Measurements from ENCODE around the gene GSTM1.
"Not testable (repeated sequence)": the region's sequence is repeated elsewhere in the genome, so short reads cannot be mapped to it uniquely, and the experiment has no call there.

The GSTM1 gene

DNA sequence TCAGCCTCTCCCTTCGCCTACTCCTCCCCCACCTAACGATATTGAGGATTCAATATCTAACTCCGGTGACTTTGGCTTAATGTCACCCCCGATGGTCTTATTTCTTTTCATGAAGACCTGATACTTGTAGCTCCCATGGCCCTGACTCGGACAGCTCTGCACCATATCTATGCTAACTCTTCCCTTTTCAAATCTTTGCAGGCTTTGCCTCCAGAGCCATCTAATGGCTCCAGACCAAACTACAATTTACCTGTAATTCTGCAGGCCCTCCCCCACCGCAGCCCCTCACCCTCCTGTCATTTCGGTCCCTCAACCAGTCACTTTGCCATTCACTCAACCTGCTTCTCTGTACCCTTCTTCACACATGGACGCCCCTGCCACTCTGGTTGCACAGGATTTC lies 16.6 kb downstream of the GSTM1 start:
- no peak for DNase-seq

DNA sequence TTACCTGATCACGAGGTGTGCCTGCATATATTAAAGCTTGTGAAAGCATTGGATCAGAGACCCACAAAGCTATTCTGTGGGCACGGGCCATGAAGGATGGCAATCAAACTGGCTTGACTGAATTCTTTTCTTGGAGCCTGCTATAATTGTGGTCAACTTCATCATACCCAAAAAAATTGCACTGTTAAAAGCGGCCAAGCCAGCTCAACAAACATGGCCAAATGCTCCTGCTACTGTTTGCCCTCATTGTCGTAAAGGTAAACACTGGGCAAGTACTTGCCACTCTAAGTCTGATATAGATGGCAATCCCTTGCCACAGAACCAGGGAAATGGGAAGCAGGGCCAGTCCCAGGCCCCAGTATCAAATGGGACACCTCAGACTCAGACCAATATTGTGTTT lies 17.8 kb downstream of the GSTM1 start:
- no peak for DNase-seq

DNA sequence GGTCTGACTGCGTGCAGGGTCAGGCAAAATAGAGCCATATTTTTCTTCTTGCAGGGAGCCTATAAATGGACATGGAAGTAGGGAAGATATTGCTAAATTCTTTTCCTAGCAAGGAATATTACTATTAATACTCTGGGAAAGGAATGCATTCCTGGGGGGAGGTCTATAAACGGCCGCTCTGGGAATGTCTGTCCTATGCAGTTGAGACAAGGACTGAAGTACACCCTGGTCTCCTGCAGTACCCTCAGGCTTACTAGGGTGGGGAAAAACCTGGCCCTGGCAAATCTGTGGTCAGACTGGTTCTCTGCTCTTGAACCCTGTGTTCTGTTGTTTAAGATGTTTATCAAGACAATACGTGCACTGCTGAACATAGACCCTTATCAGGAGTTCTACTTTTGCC lies 21.3 kb downstream of the GSTM1 start:
- DNase-seq: not testable (repeated sequence)

DNA sequence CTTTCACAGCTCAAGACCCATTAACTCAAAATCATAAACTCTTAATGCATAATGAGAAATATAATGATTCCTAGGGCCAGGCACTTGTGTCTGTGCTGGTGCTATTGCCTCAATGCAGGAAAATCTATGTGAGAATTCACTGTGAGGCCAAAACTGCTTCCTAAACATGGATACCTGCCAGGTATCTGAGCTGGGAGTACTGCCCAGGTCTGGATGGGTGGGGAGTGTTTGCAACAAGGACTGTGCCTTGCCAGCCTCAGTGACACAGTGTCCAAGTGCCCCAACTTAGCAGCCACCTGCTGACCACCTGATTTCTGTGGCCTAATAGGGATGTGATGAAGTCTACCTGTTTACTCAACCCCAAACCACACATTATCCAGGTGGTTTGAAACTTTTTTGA lies 22.2 kb downstream of the GSTM1 start:
- DNase-seq: not testable (repeated sequence)

DNA sequence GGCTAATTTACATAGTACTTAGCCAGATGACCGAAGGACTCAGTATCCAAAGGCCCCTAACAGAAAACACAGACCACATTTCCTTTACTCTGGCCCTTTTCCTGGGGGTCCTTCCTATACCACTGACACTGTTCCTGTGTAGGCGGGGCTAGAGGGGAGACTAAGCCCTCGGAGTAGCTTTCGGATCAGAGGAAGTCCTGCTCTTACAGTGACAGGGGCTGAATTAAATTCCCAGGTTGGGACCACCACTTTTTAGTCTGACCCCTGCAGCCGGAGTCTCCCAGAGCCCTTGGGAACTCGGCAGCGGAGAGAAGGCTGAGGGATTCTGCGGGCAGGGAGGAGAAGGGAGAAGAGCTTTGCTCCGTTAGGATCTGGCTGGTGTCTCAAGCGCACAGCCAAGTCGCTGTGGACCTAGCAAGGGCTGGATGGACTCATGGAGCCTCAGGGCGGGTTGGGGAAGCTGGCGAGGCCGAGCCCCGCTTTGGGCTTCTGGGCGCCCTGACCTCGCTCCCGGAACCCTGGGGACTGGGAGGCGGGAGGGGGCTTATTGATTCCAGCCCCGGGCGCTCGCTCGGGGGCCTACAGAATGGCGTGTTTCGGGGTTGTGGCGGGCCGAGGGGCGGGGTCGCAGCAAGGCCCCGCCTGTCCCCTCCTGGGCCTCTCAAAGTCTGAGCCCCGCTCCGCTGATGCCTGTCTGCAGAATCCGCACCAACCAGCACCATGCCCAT lies 24.1 kb downstream of the GSTM1 start, which contains the start of gene GSTM5:
GSTM5 (plus strand) TSS at position 659 of the 728 bp plus-strand sequence; CDS start at position 721, 62 bp downstream.
- not testable (repeated sequence) for DNase-seq

DNA sequence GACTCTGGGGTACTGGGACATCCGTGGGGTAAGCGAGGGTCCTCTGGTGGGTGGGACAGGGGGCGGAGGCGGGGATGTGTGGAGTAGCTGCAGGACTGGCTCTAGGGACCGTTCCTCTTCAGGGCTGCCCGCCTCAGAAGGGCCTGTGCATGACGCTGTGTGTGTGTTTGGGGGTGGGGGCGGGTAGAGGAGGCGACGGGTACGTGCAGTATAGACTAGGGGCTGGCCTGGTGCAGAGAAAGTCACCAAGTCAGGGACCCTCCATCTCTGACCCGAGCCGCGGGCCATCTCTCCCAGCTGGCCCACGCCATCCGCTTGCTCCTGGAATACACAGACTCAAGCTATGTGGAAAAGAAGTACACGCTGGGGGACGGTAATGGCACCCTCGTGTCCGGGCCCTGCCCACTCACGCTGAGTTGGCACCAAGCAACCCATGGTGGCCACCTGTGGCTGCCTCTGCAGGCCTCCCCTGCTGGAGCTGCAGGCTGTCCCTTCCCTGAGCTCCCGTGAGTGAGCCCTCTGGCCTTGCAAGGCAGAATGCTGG lies 24.8 kb downstream of the GSTM1 start:
- no peak for DNase-seq

DNA sequence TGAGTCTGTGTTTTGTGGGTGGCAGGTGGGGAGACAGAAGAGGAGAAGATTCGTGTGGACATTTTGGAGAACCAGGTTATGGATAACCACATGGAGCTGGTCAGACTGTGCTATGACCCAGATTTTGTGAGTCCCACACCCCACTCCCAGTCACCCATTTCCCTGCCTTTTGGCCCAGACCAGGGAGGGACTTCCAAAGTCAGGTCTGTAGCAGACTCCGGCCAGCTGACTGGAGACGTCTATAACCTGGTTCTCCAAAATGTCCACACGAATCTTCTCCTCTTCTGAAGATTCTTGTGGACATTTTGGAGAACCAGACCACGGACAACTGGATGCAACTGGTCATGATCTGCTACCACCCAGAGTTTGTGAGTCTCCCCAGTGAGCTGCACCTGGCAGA lies 26.0 kb downstream of the GSTM1 start:
- no peak for DNase-seq

DNA sequence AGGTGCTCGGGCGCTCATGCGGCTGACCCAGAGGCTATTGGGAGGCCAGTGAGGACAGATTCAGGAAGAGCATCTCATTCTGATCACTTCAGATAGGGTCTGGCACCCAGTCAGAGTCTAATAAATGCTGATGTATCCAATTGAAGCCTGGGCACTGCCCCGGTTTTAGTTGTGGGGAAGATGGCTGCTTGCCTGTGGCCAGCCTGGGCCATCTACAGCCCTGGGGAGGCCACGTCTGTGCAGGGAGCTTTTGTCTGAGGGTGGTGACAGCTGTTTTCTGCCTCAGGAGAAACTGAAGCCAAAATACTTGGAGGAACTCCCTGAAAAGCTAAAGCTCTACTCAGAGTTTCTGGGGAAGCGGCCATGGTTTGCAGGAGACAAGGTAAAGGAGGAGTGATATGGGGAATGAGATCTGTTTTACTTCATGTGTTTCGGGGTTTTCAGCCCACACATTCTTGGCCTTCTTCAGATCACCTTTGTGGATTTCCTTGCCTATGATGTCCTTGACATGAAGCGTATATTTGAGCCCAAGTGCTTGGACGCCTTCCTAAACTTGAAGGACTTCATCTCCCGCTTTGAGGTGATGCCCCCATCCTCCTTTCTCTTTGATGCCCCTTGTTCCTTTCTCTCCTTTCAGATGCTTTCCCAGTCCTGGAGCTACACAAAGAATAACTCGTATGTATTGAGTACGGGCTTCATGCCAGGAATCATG lies 27.2 kb downstream of the GSTM1 start:
- DNase-seq: no peak

DNA sequence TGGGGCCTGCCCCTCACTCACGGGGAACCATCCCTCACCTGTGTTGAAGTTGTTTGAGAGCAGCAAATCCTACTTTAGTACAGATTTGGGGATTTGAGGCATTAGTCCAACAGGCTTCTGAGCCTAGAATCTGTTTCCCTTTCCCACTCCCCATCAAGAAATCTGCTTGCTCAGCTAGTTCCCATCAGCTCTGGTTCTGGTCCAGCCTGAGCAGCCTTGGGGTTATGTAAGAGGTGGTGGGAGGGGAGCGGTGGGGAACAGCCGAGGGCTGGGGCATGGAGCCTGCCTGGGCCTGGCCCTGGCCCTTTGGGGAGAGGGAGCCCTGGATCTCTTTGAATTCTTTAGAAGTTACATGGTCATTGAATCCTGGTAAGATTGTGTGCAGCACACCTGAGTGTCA lies 28.5 kb downstream of the GSTM1 start:
- DNase-seq: no peak

DNA sequence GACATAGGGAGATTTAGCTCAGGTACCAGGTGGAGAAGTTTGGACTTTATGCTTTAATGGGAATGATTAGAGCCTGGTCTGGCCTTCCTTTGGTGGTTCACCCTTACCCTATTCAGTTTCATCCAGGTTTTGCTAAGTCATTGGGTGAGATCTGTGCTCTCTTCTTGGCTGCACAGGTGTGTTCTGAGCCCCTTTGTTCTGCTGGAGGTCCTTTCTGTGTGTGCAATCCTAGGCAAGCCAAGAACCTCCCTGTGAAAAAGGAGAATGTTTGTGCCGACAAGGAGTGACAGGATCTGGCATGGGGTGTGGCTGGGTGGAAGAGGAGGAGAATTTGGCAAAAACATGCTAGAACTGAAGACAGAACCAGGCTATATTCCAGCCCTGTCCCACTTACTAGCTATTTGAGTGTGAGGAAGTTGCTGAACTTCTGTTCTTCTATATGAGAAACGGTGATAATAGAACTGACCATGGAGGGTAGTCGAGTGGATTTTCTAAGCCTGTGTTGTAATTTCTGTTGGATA lies 29.0 kb downstream of the GSTM1 start:
- DNase-seq: no peak

DNA sequence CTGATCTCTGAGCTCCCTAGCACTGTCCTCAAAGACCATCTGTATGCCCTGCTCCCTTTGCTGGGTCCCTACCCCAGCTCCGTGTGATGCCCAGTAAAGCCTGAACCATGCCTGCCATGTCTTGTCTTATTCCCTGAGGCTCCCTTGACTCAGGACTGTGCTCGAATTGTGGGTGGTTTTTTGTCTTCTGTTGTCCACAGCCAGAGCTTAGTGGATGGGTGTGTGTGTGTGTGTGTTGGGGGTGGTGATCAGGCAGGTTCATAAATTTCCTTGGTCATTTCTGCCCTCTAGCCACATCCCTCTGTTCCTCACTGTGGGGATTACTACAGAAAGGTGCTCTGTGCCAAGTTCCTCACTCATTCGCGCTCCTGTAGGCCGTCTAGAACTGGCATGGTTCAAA lies 30.1 kb downstream of the GSTM1 start:
- DNase-seq: no peak

DNA sequence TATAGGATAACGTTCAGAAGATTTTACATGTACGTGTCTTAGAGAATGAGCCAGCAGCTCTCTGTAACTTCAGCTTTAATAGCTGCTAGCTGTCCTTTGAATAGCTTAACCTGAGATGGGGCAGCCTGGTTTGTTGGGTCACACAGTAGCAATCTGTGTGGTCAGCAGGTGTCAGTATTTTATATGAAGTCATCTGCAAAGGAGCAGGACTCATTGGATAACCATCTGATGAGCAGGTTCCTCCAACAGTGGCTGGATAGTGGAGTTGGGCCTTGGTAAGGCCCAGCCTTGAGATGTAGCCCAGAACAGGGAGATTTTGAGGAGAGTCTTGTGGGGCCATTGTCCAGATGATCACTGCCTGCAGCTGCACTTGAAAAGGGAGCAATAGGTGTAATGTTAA lies 30.9 kb downstream of the GSTM1 start:
- DNase-seq: no peak

DNA sequence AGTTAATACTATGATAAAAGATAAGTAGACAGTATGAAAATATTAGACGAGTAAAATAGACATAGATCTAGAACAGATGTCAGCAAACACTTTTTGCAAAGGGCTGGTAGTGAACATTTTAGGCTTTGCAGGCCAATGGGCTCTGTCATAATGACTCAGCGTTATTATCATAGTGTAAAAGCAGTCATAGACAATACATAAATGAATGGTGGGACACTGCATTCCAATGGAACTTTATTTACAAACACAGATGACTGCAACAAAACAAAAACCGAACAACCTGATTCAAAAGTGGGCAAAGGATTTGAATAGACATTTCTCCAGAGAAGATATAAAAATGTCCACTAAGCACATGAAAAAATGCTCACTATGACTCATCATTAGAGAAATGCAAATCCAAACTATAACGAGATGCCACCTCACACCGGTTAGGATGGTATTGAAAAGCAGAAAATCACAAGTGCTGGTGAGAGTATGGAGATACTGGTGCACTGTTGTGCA lies 31.8 kb downstream of the GSTM1 start:
- DNase-seq: no peak

DNA sequence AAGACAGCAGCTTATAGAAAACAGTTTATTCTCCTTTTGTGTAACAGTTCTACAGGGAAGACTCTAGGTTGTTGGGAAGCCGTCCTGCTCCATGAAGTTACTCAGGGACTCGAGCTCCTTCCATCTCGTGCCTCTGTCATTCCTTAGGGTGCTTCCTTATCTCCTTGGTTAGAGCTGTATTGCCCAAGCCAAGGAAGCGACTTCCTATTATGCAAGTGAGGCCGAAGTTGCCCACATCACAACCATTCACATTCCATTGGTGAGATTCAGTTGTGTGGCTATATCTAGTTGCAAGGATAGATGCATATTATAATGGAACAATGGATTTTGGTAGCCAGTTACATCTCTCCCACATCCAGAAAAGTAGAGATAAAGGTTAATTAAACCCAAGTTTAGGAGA lies 33.4 kb downstream of the GSTM1 start:
- DNase-seq: no peak

DNA sequence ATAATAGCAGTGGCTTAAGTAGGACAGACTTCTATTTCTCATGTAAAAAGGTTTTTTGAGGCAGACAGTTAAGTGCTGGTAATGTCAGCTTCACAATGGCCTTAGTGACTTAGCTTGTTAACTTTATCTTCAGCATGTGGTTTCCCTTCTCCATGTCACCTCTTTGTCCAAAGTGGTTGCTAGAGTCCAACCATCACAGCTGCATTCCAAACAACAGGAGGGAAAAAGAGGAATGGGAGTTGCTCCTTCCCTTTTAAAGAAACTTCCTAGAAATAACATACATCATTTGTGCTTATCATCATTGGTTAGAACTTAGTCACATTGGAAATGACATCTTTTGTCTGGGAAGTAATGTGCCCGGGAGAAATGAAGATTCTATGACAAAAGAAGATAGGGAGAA lies 34.4 kb downstream of the GSTM1 start:
- DNase-seq: no peak

DNA sequence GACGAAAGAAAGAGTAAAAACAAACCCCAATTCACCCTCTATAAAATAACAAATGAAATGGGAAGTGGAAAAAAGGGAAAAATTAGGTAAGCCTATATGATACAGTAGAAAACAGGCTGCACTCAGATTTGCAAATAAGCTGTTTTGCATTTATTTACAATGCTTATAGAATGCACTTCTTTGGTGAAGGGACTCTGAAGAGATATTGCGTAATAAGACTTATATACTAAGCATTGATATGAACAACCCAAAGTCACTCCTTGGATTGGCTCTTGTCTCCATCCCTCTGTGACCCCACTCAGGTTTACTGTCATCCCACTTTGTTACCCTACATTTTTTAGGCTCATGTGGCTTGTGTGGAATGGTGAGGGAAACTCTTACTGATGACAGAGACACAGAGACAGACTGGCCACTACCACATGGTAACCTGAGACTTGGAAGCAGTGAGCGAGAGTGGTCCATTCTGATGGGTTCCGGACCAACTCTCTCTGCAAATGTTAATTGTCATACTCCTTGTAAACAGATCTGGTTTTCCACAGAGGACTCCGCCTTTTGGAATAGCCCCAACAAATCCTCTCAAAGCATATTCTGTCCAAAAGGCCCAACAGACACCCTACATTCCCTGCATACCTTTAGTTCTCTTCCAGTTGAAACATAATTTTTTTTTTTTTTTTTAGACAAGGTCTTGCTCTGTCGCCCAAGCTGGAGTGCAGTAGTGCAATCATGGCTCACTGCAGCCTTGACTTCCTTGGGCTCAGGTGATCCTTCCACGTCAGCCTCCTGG lies 35.5 kb downstream of the GSTM1 start:
- no peak for DNase-seq

DNA sequence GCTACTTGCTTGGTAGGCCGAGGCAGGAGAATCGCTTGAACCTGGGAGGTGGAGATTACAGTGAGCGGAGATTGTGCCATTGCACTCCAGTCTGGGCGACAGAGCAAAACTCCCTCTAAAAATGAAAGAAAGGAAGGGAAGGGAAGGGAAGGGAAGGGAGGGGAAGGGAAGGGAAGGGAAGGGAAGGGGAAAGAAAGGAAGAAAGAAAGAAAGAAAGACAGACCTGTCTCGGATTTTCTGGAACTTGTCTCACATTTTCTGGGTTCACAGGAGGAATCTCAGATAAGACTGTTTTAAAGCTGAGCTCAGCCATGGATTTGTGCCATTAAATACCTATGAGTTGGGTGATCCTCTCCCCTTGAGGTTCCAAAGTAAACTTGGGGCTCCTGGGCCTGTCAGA lies 37.3 kb downstream of the GSTM1 start:
- DNase-seq: no peak

DNA sequence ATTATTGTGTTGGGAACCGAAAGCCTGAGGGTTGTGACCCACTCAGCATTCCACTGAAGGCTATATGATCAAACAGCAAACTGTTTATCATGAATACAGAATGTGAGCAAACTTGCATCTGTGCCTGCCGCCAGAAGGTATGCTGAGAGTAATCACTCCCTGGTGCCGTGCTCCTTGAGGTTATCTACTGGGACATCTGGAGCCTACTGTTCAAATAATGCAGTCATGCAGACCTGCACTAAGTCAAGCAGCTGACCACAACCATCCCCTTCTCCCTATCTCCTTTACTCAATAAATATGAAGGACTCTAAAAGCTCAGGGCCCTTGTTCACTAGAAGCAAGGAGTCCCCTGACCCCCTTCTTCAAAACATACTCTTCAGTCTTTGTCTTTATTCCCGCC lies 37.9 kb downstream of the GSTM1 start:
- DNase-seq: no peak

DNA sequence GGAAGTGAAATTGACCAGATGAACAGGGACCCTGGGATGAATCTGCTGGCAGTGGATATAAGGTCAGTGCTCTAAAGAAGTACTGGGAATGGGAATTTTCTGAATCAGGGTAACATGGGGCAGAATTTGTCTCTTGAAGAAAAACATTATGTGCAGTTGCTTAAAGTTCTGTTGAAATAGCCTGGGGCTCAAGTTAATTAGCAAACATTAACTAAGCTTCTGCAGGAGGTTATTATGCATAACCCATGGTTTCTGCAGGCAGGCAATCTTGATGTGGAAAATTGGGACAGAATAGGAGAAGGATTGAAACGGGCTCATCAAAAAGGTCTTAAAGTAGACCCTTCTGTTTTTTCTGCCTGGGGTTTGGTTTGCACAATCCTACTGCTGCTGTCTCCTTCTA lies 38.4 kb downstream of the GSTM1 start:
- DNase-seq: no peak

DNA sequence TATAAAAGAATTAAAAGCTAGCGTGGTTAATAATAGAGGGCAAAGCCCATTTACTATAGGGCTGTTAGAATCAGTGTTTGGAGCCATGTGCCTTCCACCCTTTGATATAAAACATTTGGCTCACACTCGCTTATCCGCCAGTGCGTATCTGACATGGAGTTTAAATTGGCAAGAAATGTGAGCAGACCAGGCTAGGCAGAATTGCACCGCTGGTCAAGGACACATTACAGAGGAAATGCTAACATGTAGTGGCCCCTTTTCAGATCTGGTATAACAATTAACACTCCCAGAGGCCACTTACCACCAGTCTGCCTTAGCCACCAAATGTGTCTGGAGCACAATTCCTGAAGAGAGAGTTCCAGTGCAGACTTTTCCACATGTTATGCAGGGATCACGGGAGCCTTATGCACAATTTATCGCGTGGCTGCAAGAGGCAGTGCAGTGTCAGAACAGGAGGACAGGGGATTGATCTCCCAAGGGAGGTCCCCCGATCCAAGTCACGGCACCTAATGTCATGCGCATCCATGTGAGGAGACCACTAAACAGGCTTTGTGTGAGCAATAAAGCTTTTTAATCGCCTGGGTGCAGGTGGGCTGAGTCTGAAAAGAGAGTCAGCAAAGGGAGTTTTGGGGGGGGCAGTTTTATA lies 39.2 kb downstream of the GSTM1 start:
- DNase-seq: no peak

DNA sequence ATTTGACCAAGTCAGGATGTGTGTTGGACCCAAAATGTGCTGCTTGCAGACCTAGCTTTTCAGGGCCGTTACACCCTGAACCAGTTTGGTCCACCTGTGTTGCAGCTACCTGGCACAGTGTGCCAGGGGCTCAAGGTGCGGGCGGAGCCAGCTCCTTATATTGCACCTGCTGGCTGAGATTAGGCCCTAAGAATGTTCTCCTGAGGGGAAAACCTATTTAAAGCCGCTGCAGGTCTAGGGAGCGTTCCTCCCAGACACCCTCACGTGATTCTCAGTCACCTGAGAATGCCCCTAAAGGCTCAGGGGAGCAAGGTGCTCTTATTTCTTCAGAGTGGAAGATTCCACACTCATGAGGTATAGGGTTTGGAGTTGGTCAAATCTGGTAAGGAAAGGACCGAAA lies 41.3 kb downstream of the GSTM1 start:
- no peak for DNase-seq

DNA sequence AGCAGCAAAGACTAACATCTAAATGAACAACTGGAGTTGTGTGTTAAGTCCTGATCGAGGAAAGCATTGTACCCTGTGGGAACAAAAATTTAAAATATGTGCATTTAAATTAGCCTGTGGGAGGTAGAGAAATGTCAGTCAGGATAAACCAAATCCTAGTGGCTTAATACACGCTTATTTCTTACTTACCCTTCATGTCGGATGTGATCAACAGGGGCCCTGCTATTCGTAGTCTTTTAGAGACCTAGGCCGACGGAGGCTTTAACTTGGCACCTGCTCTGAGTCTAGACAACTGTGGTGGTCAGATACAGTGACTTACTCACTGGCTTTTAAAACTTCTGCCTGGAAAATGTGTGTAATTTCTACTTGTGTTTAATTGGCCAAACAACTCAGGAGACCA lies 43.0 kb downstream of the GSTM1 start:
- no peak for DNase-seq
